K562 (cell line): Measurements from ENCODE around the gene TENM3. TPM values are rescaled to one million over a fixed set of nuclear protein-coding genes. Genes with fewer than 3 reads are reported as not detected.

Experiments
- ATAC-seq: fragments of 200-7000 bp; cut with Tn5 transposase; 3 replicates; pipeline ENCODE4 v1.9.1; 2020; ENCODE audit warnings: moderate library complexity
- BruUV-seq: library from RNA; stranded (reverse); fragments of 400-500 nt; replicated peaks from 2 replicates; lab custom pipeline; 2021; lab: Mats Ljungman, UMichigan
- CTCF ChIA-PET: fragments of 300-600 bp; formaldehyde crosslinking; extraction: SDS; loops from one replicate; lab custom pipeline; 2021; ENCODE audit warnings: low intra/inter-chr PET ratio; lab: Yijun Ruan, JAX
- POLR2A ChIA-PET: fragments of 300-600, 350-650 bp; sonication (Branson Sonifier 250); formaldehyde crosslinking; extraction: SDS; loops from one replicate; lab custom pipeline; 2021; ENCODE audit warnings: antibody characterized with exemption, inconsistent platforms; lab: Yijun Ruan, JAX
- DNase-seq, 4 experiments: peaks; one replicate each; pipeline versions ENCODE4 v3.0.0 to v3.0.0-alpha.2; 2011 to 2018; ENCODE audit warnings: low spot score in 3 of 4, mixed read lengths in 3 of 4; ENCODE audit errors: extremely low read depth in 1 of 4
- FAIRE-seq: peaks from 2 replicates; lab custom pipeline; 2011; peaks lifted over from hg19 to GRCh38; lab: Jason Lieb, UNC
- H2AFZ ChIP-seq: 2 replicates; pipeline ENCODE4 v1.6.0; 2011; ENCODE audit warnings: low read depth, low read length, control low read depth, inconsistent platforms
- H3K27ac ChIP-seq: fragments of 200-600 bp; 3 replicates; pipeline ENCODE4 v1.8.0; 2011; ENCODE audit warnings: low read depth, mild to moderate bottlenecking, control low read depth, inconsistent platforms, low read length, moderate library complexity, mixed read lengths; ENCODE audit errors: extremely low read depth
- H3K27me3 ChIP-seq, 2 experiments: fragments of 300-600 bp in 1 of 2; 2 replicates in 1 of 2; 3 replicates in 1 of 2; pipeline versions ENCODE4 v1.6.0 to v1.8.0; 2011; ENCODE audit warnings: inconsistent platforms in 2 of 2, low read length in 2 of 2, mild to moderate bottlenecking in 1 of 2, mixed read lengths in 1 of 2, moderate library complexity in 1 of 2; ENCODE audit not compliant: control insufficient read depth in 2 of 2, insufficient read depth in 2 of 2
- H3K36me3 ChIP-seq: fragments of 300-600 bp; 3 replicates; pipeline ENCODE4 v1.8.0; 2011; ENCODE audit warnings: mild to moderate bottlenecking, low read length, inconsistent platforms; ENCODE audit not compliant: control insufficient read depth, insufficient read depth
- H3K4me1 ChIP-seq, 2 experiments: fragments of 200-600 bp in 1 of 2; replicated peaks in 1 of 2; 2 replicates in 1 of 2; 3 replicates in 1 of 2; pipeline versions ENCODE4 v1.5.1 to v1.8.0; 2011; ENCODE audit warnings: inconsistent platforms in 2 of 2, low read length in 2 of 2, mild to moderate bottlenecking in 1 of 2, mixed read lengths in 1 of 2, moderate library complexity in 1 of 2; ENCODE audit not compliant: control insufficient read depth in 2 of 2, insufficient read depth in 2 of 2
- H3K4me2 ChIP-seq: 2 replicates; pipeline ENCODE4 v1.6.1; 2011; ENCODE audit warnings: low read length, control low read depth, inconsistent platforms, mixed read lengths; ENCODE audit not compliant: insufficient read depth
- H3K4me3 ChIP-seq: fragments of 200-600 bp; sonication (generic), shearing (Covaris generic); 2 replicates; pipeline ENCODE4 v1.5.1; 2016; ENCODE audit warnings: control low read depth, inconsistent platforms
- H3K79me2 ChIP-seq: fragments of 200-600 bp; 3 replicates; pipeline ENCODE4 v1.8.0; 2011; ENCODE audit warnings: low read length, inconsistent platforms; ENCODE audit not compliant: control insufficient read depth, insufficient read depth
- H3K9ac ChIP-seq, 2 experiments: 2 replicates each; pipeline versions ENCODE4 v1.6.0 to v1.6.1; 2011; ENCODE audit warnings: low read depth in 2 of 2, low read length in 2 of 2, control low read depth in 1 of 2, inconsistent platforms in 1 of 2, mild to moderate bottlenecking in 1 of 2, mixed read lengths in 1 of 2; ENCODE audit not compliant: insufficient read depth in 1 of 2
- H3K9me1 ChIP-seq: one replicate; pipeline ENCODE4 v1.6.0; 2011; ENCODE audit warnings: inconsistent platforms, mild to moderate bottlenecking, low read length, moderate library complexity; ENCODE audit not compliant: control insufficient read depth, insufficient read depth
- H3K9me3 ChIP-seq: replicated peaks from 2 replicates; pipeline ENCODE4 v1.5.1; 2011; ENCODE audit warnings: low read depth, low read length, inconsistent platforms; ENCODE audit not compliant: control insufficient read depth, insufficient read depth
- H4K20me1 ChIP-seq: replicated peaks from 2 replicates; pipeline ENCODE4 v1.6.1; 2011; ENCODE audit warnings: low read length, inconsistent platforms, mixed read lengths; ENCODE audit not compliant: control insufficient read depth, insufficient read depth
- CHD2 ChIP-seq: IDR thresholded peaks from 2 replicates; pipeline ENCODE4 v1.6.1; 2011; ENCODE audit warnings: low read depth, low read length
- IFI16 ChIP-seq: fragments of 250-450 bp; sonication (Bioruptor Pico); IDR thresholded peaks from 2 replicates; pipeline ENCODE4 v2.1.2; 2022; ENCODE audit warnings: mild to moderate bottlenecking, inconsistent platforms
- MCM5 ChIP-seq: fragments of 450-650 bp; IDR thresholded peaks from 2 replicates; pipeline ENCODE4 v1.6.1; 2016; ENCODE audit warnings: low read depth
- NFE2L1 ChIP-seq: fragments of 450-650 bp; IDR thresholded peaks from 2 replicates; pipeline ENCODE4 v1.6.1; 2016; ENCODE audit warnings: missing genetic modification characterization, low read depth, mild to moderate bottlenecking, missing compliant biosample characterization, moderate library complexity, borderline replicate concordance
- SMARCE1 ChIP-seq: fragments of 450-650 bp; IDR thresholded peaks from 2 replicates; pipeline ENCODE4 v1.7.1; 2016; ENCODE audit warnings: mild to moderate bottlenecking
- ZNF384 ChIP-seq: IDR thresholded peaks from 2 replicates; pipeline ENCODE4 v1.6.1; 2012; ENCODE audit warnings: low read depth, low read length, improper control_type of control experiment
- ZNF780A ChIP-seq: fragments of 250-450 bp; sonication (Bioruptor Pico); IDR thresholded peaks from 2 replicates; pipeline ENCODE4 v1.5.0; 2021; ENCODE audit warnings: mild to moderate bottlenecking
- WGBS: fragments of 100-300 bp; shearing (Covaris generic); methylation state at CpG from one replicate; pipeline ENCODE4 v1.1.6; 2016; ENCODE audit warnings: low coverage, mixed read lengths; ENCODE audit not compliant: insufficient coverage; ENCODE audit errors: missing lambda C conversion rate; 5-methylcytosine and 5-hydroxymethylcytosine counted together
- in situ Hi-C: fragments of 300-500 bp; cut with MboI; formaldehyde crosslinking; loops from 4 replicates; pipeline ENCODE4 v1.15.0; 2018; ENCODE audit warnings: inconsistent platforms, mixed read lengths
- intact Hi-C: fragments of 100-400 bp; cut with micrococcal nuclease; formaldehyde crosslinking; loops from 2 replicates; pipeline ENCODE4 v1.14.2; 2022
- polyA plus RNA-seq, 8 experiments: library from polyadenylated mRNA; depleted of rRNA in 4 of 8; stranded (reverse) in 5 of 8; unstranded in 3 of 8; fragments of >200 nt; fragmentation: Nextera tagmentation in 2 of 8; fragmentation: Illumina TruSeq in 1 of 8; extraction: Ambion mirVana in 2 of 8; extraction: Trizol in 1 of 8; gene quantifications; 2 replicates each; pipeline versions ENCODE4 v1.2.1 to v1.2.3, GENCODE V29; 2011 to 2014; ENCODE audit warnings: inconsistent platforms in 1 of 8, missing spikeins in 1 of 8
- total RNA-seq, 7 experiments: library from RNA; depleted of rRNA in 6 of 7; stranded (reverse); fragments of >200 nt in 6 of 7; fragmentation: Illumina TruSeq in 2 of 7; extraction: Trizol in 2 of 7; gene quantifications; 2 replicates each; pipeline versions ENCODE4 v1.2.1 to v1.2.3, GENCODE V29; 2011 to 2021; ENCODE audit warnings: low replicate concordance in 1 of 7
- TF ChIP-seq, protein P1 (sequence below): fragments of 200-800 bp; sonication (Bioruptor generic); IDR thresholded peaks from 2 replicates; pipeline ENCODE4 v1.6.1; 2017; ENCODE audit warnings: missing genetic modification characterization, missing compliant biosample characterization
- TF ChIP-seq, protein P2 (sequence below): IDR thresholded peaks from 2 replicates; pipeline ENCODE4 v1.6.1; 2011; ENCODE audit warnings: borderline replicate concordance, low read depth, mild to moderate bottlenecking, moderate library complexity, low read length; ENCODE audit not compliant: insufficient read depth, poor library complexity, severe bottlenecking
- TF ChIP-seq, protein P3 (sequence below): fragments of 450-650 bp; IDR thresholded peaks from 2 replicates; pipeline ENCODE4 v1.6.1; 2016; ENCODE audit warnings: low read depth, mild to moderate bottlenecking, moderate library complexity

Gene TENM3
- total and polyA plus RNA-seq, 9 of the 15 experiments (the other 6 are each of a cell fraction or from before 2014, with no cell fraction given), result 0.01 to 0.02 TPM; not detected in 7

DNA sequence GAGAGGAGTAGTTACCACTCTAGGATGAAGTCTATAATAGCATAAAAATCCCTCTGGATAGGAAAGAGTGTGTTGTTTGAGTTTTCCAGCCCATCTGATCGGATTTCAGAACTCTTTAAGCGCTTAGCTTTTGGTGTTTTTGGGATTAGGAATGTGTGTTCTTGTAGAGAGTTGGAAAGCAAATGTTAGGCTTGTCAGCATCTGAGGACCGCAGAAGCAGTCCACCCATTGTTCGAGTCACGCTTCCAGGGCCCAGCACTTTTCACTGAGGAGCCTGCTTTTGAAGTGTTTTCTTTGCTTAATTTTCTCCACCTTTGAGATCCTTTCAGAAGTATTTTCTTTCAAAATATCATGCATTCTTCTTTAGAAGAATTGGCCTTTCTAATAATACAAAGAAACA, 306.2 kb downstream of the TENM3 start:
- Histone ChIP-seq H3K27me3 (no peaks in the 10 kb centered on the region), H3K36me3 (no peaks in the 10 kb centered on the region), H3K9ac (no peak overlapping the region), H3K4me1 (no peaks in the 10 kb centered on the region), H2AFZ (no peak overlapping the region), H3K27ac (no peak overlapping the region), H4K20me1 (no peaks in the 10 kb centered on the region), H3K4me3 (no peak overlapping the region), H3K9me3 (no peaks in the 10 kb centered on the region), H3K79me2 (no peaks in the 10 kb centered on the region), H3K4me2 (no peak overlapping the region), H3K9me1 (no peaks in the 10 kb centered on the region)
- 4% methylated on average over 5 of the region's 5 CpGs for WGBS
- BruUV-seq, result no TSS peak
- intact Hi-C loops, result no loop called here
- no peak for FAIRE-seq
- no peak for ATAC-seq
- TF ChIP-seq ZNF384 (no peak), MCM5 (no peak), CHD2 (no peak)
- TF ChIP-seq, protein P1, sequence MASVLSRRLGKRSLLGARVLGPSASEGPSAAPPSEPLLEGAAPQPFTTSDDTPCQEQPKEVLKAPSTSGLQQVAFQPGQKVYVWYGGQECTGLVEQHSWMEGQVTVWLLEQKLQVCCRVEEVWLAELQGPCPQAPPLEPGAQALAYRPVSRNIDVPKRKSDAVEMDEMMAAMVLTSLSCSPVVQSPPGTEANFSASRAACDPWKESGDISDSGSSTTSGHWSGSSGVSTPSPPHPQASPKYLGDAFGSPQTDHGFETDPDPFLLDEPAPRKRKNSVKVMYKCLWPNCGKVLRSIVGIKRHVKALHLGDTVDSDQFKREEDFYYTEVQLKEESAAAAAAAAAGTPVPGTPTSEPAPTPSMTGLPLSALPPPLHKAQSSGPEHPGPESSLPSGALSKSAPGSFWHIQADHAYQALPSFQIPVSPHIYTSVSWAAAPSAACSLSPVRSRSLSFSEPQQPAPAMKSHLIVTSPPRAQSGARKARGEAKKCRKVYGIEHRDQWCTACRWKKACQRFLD (CRISPR knock-in tag), result no peak
- in situ Hi-C loops, result no loop called here
- DNase-seq, result no peak
- POLR2A ChIA-PET, result no interaction called here
- CTCF ChIA-PET, result interaction anchor here (0.5 kb wide), 1 partner anchor 367 kb away, joined by 3 read pairs; no protein-coding TSS in a partner anchor

DNA sequence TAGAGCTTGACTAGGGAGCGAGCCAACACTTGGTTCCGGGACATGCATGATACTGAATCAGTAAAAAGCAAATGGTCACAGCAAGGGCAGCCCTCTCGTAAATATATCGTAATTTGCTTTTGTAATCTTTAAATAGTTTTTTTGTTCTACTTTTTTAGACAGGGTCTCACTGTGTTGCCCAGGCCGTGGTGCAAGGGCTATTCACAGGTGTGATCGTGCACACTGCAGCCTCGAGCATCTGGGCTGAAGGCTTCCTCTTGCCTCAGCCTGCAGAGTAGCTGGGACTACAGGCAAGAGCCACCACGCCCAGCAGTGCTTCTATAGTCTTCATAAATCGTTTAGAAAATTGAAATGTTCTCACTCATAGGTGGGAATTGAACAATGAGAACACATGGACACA, 309.7 kb downstream of the TENM3 start:
- 0% methylated on average over 9 of the region's 9 CpGs for WGBS
- TF ChIP-seq SMARCE1 (no peak), ZNF780A (no peak), IFI16 (CRISPR knock-in tag) (no peak), NFE2L1 (tag) (no peak)
- TF ChIP-seq, protein P2, sequence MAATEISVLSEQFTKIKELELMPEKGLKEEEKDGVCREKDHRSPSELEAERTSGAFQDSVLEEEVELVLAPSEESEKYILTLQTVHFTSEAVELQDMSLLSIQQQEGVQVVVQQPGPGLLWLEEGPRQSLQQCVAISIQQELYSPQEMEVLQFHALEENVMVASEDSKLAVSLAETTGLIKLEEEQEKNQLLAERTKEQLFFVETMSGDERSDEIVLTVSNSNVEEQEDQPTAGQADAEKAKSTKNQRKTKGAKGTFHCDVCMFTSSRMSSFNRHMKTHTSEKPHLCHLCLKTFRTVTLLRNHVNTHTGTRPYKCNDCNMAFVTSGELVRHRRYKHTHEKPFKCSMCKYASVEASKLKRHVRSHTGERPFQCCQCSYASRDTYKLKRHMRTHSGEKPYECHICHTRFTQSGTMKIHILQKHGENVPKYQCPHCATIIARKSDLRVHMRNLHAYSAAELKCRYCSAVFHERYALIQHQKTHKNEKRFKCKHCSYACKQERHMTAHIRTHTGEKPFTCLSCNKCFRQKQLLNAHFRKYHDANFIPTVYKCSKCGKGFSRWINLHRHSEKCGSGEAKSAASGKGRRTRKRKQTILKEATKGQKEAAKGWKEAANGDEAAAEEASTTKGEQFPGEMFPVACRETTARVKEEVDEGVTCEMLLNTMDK, result no peak
- TF ChIP-seq, protein P3, sequence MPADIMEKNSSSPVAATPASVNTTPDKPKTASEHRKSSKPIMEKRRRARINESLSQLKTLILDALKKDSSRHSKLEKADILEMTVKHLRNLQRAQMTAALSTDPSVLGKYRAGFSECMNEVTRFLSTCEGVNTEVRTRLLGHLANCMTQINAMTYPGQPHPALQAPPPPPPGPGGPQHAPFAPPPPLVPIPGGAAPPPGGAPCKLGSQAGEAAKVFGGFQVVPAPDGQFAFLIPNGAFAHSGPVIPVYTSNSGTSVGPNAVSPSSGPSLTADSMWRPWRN, result no peak

More for the DNA sequence above, 309.7 kb downstream of the TENM3 start:
- ChIA-PET CTCF (no interaction called here), POLR2A (no interaction called here)
- FAIRE-seq (no peak), ATAC-seq (no peak), DNase-seq (no peak)
- intact Hi-C loops (no loop called here), in situ Hi-C loops (no loop called here)
- Histone ChIP-seq H4K20me1 (no peaks in the 10 kb centered on the region), H3K27me3 (no peaks in the 10 kb centered on the region), H3K4me3 (no peak overlapping the region), H2AFZ (no peak overlapping the region), H3K27ac (no peak overlapping the region), H3K4me1 (no peaks in the 10 kb centered on the region), H3K79me2 (no peaks in the 10 kb centered on the region), H3K9me1 (no peaks in the 10 kb centered on the region), H3K9me3 (no peaks in the 10 kb centered on the region), H3K36me3 (no peaks in the 10 kb centered on the region), H3K4me2 (no peak overlapping the region), H3K9ac (no peak overlapping the region)
- no TSS peak for BruUV-seq
